Esophagus squamous epithelium (tissue), 4 donors: ENCODE data around the gene GRID2IP.

Experiments used
- POLR2A ChIP-seq, 4 donors: fragments of 450-650 bp; IDR thresholded peaks; one replicate each; pipeline ENCODE4 v1.6.1; 2017; ENCODE audit warnings: antibody characterized with exemption in 4 of 4, mild to moderate bottlenecking in 4 of 4, moderate library complexity in 3 of 4
- TF ChIP-seq, protein P1 (sequence below), 6 experiments: fragments of 450-650 bp in 4 of 6; fragments of 200-600 bp in 2 of 6; sonication (generic) in 2 of 6; IDR thresholded peaks; one replicate each; pipeline ENCODE4 v1.5.1; 2016 to 2019; ENCODE audit warnings: antibody characterized with exemption in 6 of 6, mild to moderate bottlenecking in 4 of 6, moderate library complexity in 4 of 6

- TF ChIP-seq, protein P1, sequence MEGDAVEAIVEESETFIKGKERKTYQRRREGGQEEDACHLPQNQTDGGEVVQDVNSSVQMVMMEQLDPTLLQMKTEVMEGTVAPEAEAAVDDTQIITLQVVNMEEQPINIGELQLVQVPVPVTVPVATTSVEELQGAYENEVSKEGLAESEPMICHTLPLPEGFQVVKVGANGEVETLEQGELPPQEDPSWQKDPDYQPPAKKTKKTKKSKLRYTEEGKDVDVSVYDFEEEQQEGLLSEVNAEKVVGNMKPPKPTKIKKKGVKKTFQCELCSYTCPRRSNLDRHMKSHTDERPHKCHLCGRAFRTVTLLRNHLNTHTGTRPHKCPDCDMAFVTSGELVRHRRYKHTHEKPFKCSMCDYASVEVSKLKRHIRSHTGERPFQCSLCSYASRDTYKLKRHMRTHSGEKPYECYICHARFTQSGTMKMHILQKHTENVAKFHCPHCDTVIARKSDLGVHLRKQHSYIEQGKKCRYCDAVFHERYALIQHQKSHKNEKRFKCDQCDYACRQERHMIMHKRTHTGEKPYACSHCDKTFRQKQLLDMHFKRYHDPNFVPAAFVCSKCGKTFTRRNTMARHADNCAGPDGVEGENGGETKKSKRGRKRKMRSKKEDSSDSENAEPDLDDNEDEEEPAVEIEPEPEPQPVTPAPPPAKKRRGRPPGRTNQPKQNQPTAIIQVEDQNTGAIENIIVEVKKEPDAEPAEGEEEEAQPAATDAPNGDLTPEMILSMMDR (IDR thresholded peaks at IDR 0.05) = no peak
- TF ChIP-seq POLR2A (IDR thresholded peaks at IDR 0.05) = no peak
These were observed 91.0 kb downstream of the GRID2IP start for GRCh38 chr7:6460303-6460702.
